CD14-positive monocyte (primary cell): ENCODE data around the gene NDRG4. TPM values are rescaled to one million over a fixed set of nuclear protein-coding genes. Genes with fewer than 3 reads are reported as not detected.

ENCODE experiments used
- DNase-seq, 3 donors: peaks; one replicate each; pipeline ENCODE4 v3.0.0-alpha.2; 2011 to 2022
- H2AFZ ChIP-seq: 2 replicates; pipeline ENCODE4 v1.6.0; 2012; ENCODE audit warnings: mild to moderate bottlenecking, low read depth, low read length, inconsistent platforms; ENCODE audit not compliant: insufficient read depth, poor library complexity, severe bottlenecking
- H3K27ac ChIP-seq, 2 donors: 1 replicate in 1 of 2; 2 replicates in 1 of 2; pipeline ENCODE4 v1.5.1; 2012 to 2013; ENCODE audit warnings: low read length in 2 of 2, control low read depth in 1 of 2, inconsistent platforms in 1 of 2, low read depth in 1 of 2, mild to moderate bottlenecking in 1 of 2
- H3K27me3 ChIP-seq, 2 donors: one replicate each; pipeline versions ENCODE4 v1.6.0 to v1.6.1; 2011 to 2013; ENCODE audit warnings: low read length in 2 of 2; ENCODE audit not compliant: control insufficient read depth in 2 of 2, insufficient read depth in 2 of 2
- H3K36me3 ChIP-seq, 2 donors: replicated peaks in 1 of 2; 1 replicate in 1 of 2; 2 replicates in 1 of 2; pipeline versions ENCODE4 v1.5.1 to v1.6.1; 2012 to 2013; ENCODE audit warnings: low read length in 2 of 2, control low read depth in 1 of 2, inconsistent platforms in 1 of 2, mild to moderate bottlenecking in 1 of 2; ENCODE audit not compliant: insufficient read depth in 2 of 2, control insufficient read depth in 1 of 2
- H3K4me1 ChIP-seq, 2 donors: 1 replicate in 1 of 2; 2 replicates in 1 of 2; pipeline versions ENCODE4 v1.5.1 to v1.6.1; 2012 to 2013; ENCODE audit warnings: low read length in 2 of 2, control low read depth in 1 of 2, inconsistent platforms in 1 of 2, mild to moderate bottlenecking in 1 of 2, moderate library complexity in 1 of 2; ENCODE audit not compliant: insufficient read depth in 2 of 2, control insufficient read depth in 1 of 2
- H3K4me2 ChIP-seq: replicated peaks from 2 replicates; pipeline ENCODE3; 2012; ENCODE audit warnings: low read length, moderate library complexity, mild to moderate bottlenecking; ENCODE audit not compliant: poor library complexity, severe bottlenecking; ENCODE audit errors: extremely low read depth
- H3K4me3 ChIP-seq, 3 experiments: fragments of 200-600 bp in 1 of 3; sonication (generic) in 1 of 3; replicated peaks in 1 of 3; 1 replicate in 2 of 3; 2 replicates in 1 of 3; pipeline ENCODE4 v1.5.1; 2011 to 2013; ENCODE audit warnings: low read length in 3 of 3, mild to moderate bottlenecking in 3 of 3, control low read depth in 2 of 3, low read depth in 2 of 3, inconsistent platforms in 1 of 3, moderate library complexity in 1 of 3
- H3K79me2 ChIP-seq: 2 replicates; pipeline ENCODE4 v1.6.0; 2012; ENCODE audit warnings: mild to moderate bottlenecking, control low read depth, inconsistent platforms, low read length, moderate library complexity; ENCODE audit not compliant: insufficient read depth
- H3K9ac ChIP-seq: 2 replicates; pipeline ENCODE4 v1.6.0; 2017; ENCODE audit warnings: low read length, mild to moderate bottlenecking; ENCODE audit not compliant: insufficient read depth, poor library complexity, severe bottlenecking
- H3K9me3 ChIP-seq, 2 donors: replicated peaks in 1 of 2; 1 replicate in 1 of 2; 2 replicates in 1 of 2; pipeline versions ENCODE4 v1.5.1 to v1.6.1; 2012 to 2013; ENCODE audit warnings: low read length in 2 of 2, control low read depth in 1 of 2; ENCODE audit not compliant: control insufficient read depth in 1 of 2, insufficient read depth in 1 of 2
- H4K20me1 ChIP-seq: 2 replicates; pipeline ENCODE4 v1.6.0; 2012; ENCODE audit warnings: mild to moderate bottlenecking, low read length, control low read depth, moderate library complexity; ENCODE audit not compliant: insufficient read depth
- H3K27ac Mint-ChIP-seq, 7 donors: one replicate each; pipeline ENCODE4 v1.8.0; 2020; ENCODE audit warnings: mild to moderate bottlenecking in 7 of 7, mixed read lengths in 7 of 7, moderate library complexity in 6 of 7, inconsistent platforms in 2 of 7
- H3K27me3 Mint-ChIP-seq, 3 donors: one replicate each; pipeline ENCODE4 v1.8.0; 2021 to 2022; ENCODE audit warnings: low read depth in 3 of 3, mild to moderate bottlenecking in 3 of 3, mixed read lengths in 3 of 3, moderate library complexity in 3 of 3, inconsistent platforms in 1 of 3
- H3K36me3 Mint-ChIP-seq, 2 donors: one replicate each; pipeline ENCODE4 v1.8.0; 2020; ENCODE audit warnings: mixed read lengths in 2 of 2, inconsistent platforms in 1 of 2, mild to moderate bottlenecking in 1 of 2
- H3K4me1 Mint-ChIP-seq: one replicate; pipeline ENCODE4 v1.8.0; 2020; ENCODE audit warnings: mild to moderate bottlenecking, mixed read lengths
- H3K4me3 Mint-ChIP-seq, 2 donors: one replicate each; pipeline ENCODE4 v1.8.0; 2020; ENCODE audit warnings: mild to moderate bottlenecking in 2 of 2, mixed read lengths in 2 of 2, moderate library complexity in 1 of 2
- H3K9me3 Mint-ChIP-seq, 7 donors: one replicate each; pipeline ENCODE4 v1.8.0; 2020 to 2022; ENCODE audit warnings: mixed read lengths in 7 of 7, mild to moderate bottlenecking in 6 of 7, moderate library complexity in 6 of 7, inconsistent platforms in 2 of 7
- CTCF ChIP-seq: fragments of 200-600 bp; IDR thresholded peaks from one replicate; pipeline ENCODE4 v1.8.0; 2022; ENCODE audit warnings: antibody characterized with exemption, mild to moderate bottlenecking
- WGBS: methylation state at CpG from one replicate; pipeline ENCODE4 v1.1.5; 2013; ENCODE audit warnings: missing lambda C conversion rate; ENCODE audit not compliant: insufficient coverage; 5-methylcytosine and 5-hydroxymethylcytosine counted together
- intact Hi-C, 2 donors: fragments of 100-400 bp; cut with micrococcal nuclease; formaldehyde crosslinking; loops; one replicate each; pipeline versions ENCODE4 v1.15.0 to v1.15.1; 2023
- polyA plus RNA-seq, 3 donors: library from polyadenylated mRNA; depleted of rRNA in 1 of 3; unstranded in 2 of 3; stranded (reverse) in 1 of 3; fragments of 300-500 nt in 2 of 3; fragments of >200 nt in 1 of 3; fragmentation: Illumina TruSeq in 2 of 3; gene quantifications; 1 replicate in 2 of 3; 2 replicates in 1 of 3; pipeline ENCODE4 v1.2.3, GENCODE V29; 2012 to 2021

The NDRG4 gene
- polyA plus RNA-seq, 3 donors = not detected

DNA sequence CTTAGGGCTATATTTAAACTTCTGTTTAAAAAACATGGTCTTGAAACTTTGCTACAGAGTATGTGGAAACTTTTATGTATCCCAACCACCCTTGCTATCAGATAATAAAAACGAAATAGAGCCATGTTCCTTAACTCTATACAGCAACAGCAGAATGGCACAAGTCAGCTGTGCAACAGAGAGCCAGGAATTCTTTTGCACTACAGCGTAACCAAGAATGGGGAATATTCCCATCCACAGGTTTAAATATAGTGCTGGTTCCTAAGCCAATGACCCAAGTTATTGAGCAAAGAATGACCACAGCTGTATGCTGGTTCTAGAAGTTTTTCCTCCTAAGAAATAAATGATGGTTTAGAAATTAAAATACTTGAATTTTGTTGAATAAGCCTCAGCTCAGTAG, 48.4 kb downstream of the NDRG4 start:
- Histone ChIP-seq H3K9ac (no peak overlapping the region), H3K36me3 (peaks cover 100% of the 10 kb centered on the region in 2 donors), H3K9me3 (no peaks in the 10 kb centered on the region), H3K27ac (no peak overlapping the region), H3K79me2 (peaks cover 4% of the 10 kb centered on the region), H4K20me1 (peaks cover 57% of the 10 kb centered on the region), H3K4me1 (no peaks in the 10 kb centered on the region), H2AFZ (no peak overlapping the region), H3K4me3 (no peak overlapping the region), H3K27me3 (no peaks in the 10 kb centered on the region), H3K4me2 (no peak overlapping the region)
- H3K9me3 Mint-ChIP-seq = no peaks in the 10 kb centered on the region
- no CpG with 5 or more reads among the region's 2 CpGs for WGBS
- no peak overlapping the region for H3K4me3 Mint-ChIP-seq
- H3K27me3 Mint-ChIP-seq = no peaks in the 10 kb centered on the region
- peaks cover 89 to 99% of the 10 kb centered on the region in 2 donors for H3K36me3 Mint-ChIP-seq
- no peak for DNase-seq
- no peaks in the 10 kb centered on the region for H3K4me1 Mint-ChIP-seq
- no peak overlapping the region for H3K27ac Mint-ChIP-seq
- intact Hi-C loops = no loop called here
- TF ChIP-seq CTCF = no peak

- no peaks in the 10 kb centered on the region for H3K27me3 Mint-ChIP-seq
- no peaks in the 10 kb centered on the region for H3K4me1 ChIP-seq
- 83% methylated on average over 2 of the region's 3 CpGs for WGBS
Observed at GRCh38 chr16:58551496-58551895, 51.6 kb downstream of the NDRG4 start.

More at GRCh38 chr16:58551496-58551895, 51.6 kb downstream of the NDRG4 start:
- H4K20me1 ChIP-seq = peaks cover 47% of the 10 kb centered on the region
- no peak overlapping the region for H3K4me3 Mint-ChIP-seq
- peaks cover 4% of the 10 kb centered on the region for H3K79me2 ChIP-seq
- H3K4me1 Mint-ChIP-seq = no peaks in the 10 kb centered on the region
- H3K9me3 ChIP-seq = no peaks in the 10 kb centered on the region
- no peak overlapping the region for H2AFZ ChIP-seq
- peaks cover 85 to 98% of the 10 kb centered on the region in 2 donors for H3K36me3 Mint-ChIP-seq
- DNase-seq = no peak
- no peaks in the 10 kb centered on the region for H3K27me3 ChIP-seq
- no peak overlapping the region for H3K4me3 ChIP-seq
- intact Hi-C loops = no loop called here
- TF ChIP-seq CTCF = no peak
- peaks cover 100% of the 10 kb centered on the region in 2 donors for H3K36me3 ChIP-seq
- H3K9me3 Mint-ChIP-seq = no peaks in the 10 kb centered on the region
- H3K4me2 ChIP-seq = no peak overlapping the region
- no peak overlapping the region for H3K9ac ChIP-seq
- peak overlapping the region in 3 of 7 donors; percentile 8 to 84 (median 54) for H3K27ac Mint-ChIP-seq
- H3K27ac ChIP-seq = no peak overlapping the region
